ENCODE results near the gene GNG12.

GRCh38 chr1:67695963-67696362, 137.3 kb downstream of the GNG12 start:
- TF ChIP-seq CTCF (IDR thresholded peaks at IDR 0.05; ENCODE audit: low read depth, low read length) (no peak), MAX (IDR thresholded peaks at IDR 0.05; ENCODE audit: low read depth, low read length) (no peak), POLR2A (IDR thresholded peaks at IDR 0.05; ENCODE audit: extremely low read depth, insufficient read length) (no peak)

Data from NB4 (cell line).